Fibroblast of lung (primary cell): ENCODE results near the gene POU3F1. TPM values are rescaled to one million over a fixed set of nuclear protein-coding genes. Genes with fewer than 3 reads are reported as not detected.

Source experiments
- DNase-seq, 2 donors: peaks; one replicate each; pipeline versions ENCODE4 v3.0.0 to v3.0.0-alpha.2; 2010; ENCODE audit warnings: low read depth in 2 of 2
- H2AFZ ChIP-seq: 2 replicates; pipeline ENCODE4 v1.5.1; 2012; ENCODE audit warnings: low read length, control low read depth, inconsistent platforms
- H3K27ac ChIP-seq: 2 replicates; pipeline ENCODE4 v1.5.1; 2011; ENCODE audit warnings: low read length, control low read depth; ENCODE audit not compliant: insufficient read depth
- H3K27me3 ChIP-seq: 2 replicates; pipeline ENCODE4 v1.5.1; 2011; ENCODE audit warnings: mild to moderate bottlenecking, low read length; ENCODE audit not compliant: control insufficient read depth, insufficient read depth
- H3K36me3 ChIP-seq: 2 replicates; pipeline ENCODE4 v1.5.1; 2011; ENCODE audit warnings: low read length; ENCODE audit not compliant: control insufficient read depth, insufficient read depth
- H3K4me1 ChIP-seq: 2 replicates; pipeline ENCODE4 v1.5.1; 2011; ENCODE audit warnings: low read length; ENCODE audit not compliant: control insufficient read depth, insufficient read depth; ENCODE audit errors: extremely low read depth
- H3K4me2 ChIP-seq: 2 replicates; pipeline ENCODE4 v1.5.1; 2011; ENCODE audit warnings: low read length, control low read depth; ENCODE audit not compliant: insufficient read depth; ENCODE audit errors: extremely low read depth
- H3K4me3 ChIP-seq, 4 experiments: fragments of 200-600 bp in 1 of 4; sonication (generic) in 1 of 4; replicated peaks in 1 of 4; 2 replicates each; pipeline ENCODE4 v1.5.1; 2011 to 2016; ENCODE audit warnings: low read length in 4 of 4, low read depth in 3 of 4, mild to moderate bottlenecking in 3 of 4, control low read depth in 2 of 4, inconsistent platforms in 1 of 4, mixed read lengths in 1 of 4; ENCODE audit not compliant: insufficient read depth in 1 of 4; ENCODE audit errors: control extremely low read depth in 1 of 4
- H3K79me2 ChIP-seq: 2 replicates; pipeline ENCODE4 v1.5.1; 2012; ENCODE audit warnings: mild to moderate bottlenecking, low read length, inconsistent platforms; ENCODE audit not compliant: control insufficient read depth, insufficient read depth
- H3K9ac ChIP-seq: 2 replicates; pipeline ENCODE4 v1.5.1; 2011; ENCODE audit warnings: mild to moderate bottlenecking, low read length, control low read depth; ENCODE audit not compliant: insufficient read depth
- H3K9me3 ChIP-seq: 2 replicates; pipeline ENCODE4 v1.5.1; 2012; ENCODE audit warnings: low read depth, low read length; ENCODE audit not compliant: control insufficient read depth, insufficient read depth
- H4K20me1 ChIP-seq: 2 replicates; pipeline ENCODE4 v1.5.1; 2011; ENCODE audit warnings: low read length; ENCODE audit not compliant: control insufficient read depth, insufficient read depth; ENCODE audit errors: extremely low read depth
- EZH2 ChIP-seq: IDR thresholded peaks from 2 replicates; pipeline ENCODE4 v1.5.1; 2012; ENCODE audit warnings: low read length, control low read depth, mild to moderate bottlenecking; ENCODE audit errors: missing control alignments
- polyA plus RNA-seq, 2 donors: library from polyadenylated mRNA; depleted of rRNA in 1 of 2; stranded (reverse) in 1 of 2; unstranded in 1 of 2; fragments of >200 nt; gene quantifications; 2 replicates each; pipeline ENCODE4 v1.2.1, GENCODE V29; 2011 to 2012; ENCODE audit warnings: missing spikeins in 1 of 2
- total RNA-seq: library from RNA; depleted of rRNA; stranded (reverse); fragments of >200 nt; gene quantifications from 2 replicates; pipeline ENCODE4 v1.2.1, GENCODE V29; 2014
- TF ChIP-seq, protein P1 (sequence below), 2 donors: IDR thresholded peaks in 1 of 2; conservative IDR thresholded peaks in 1 of 2; 1 replicate in 1 of 2; 2 replicates in 1 of 2; pipeline ENCODE4 v1.5.1; 2011 to 2012; ENCODE audit warnings: low read length in 2 of 2, control low read depth in 1 of 2, inconsistent platforms in 1 of 2, low read depth in 1 of 2, mild to moderate bottlenecking in 1 of 2

The POU3F1 gene
- total and polyA plus RNA-seq, 2 donors (not counting 1 experiment from before 2014, with no cell fraction given) = under 0.01 TPM; not detected in 1

DNA sequence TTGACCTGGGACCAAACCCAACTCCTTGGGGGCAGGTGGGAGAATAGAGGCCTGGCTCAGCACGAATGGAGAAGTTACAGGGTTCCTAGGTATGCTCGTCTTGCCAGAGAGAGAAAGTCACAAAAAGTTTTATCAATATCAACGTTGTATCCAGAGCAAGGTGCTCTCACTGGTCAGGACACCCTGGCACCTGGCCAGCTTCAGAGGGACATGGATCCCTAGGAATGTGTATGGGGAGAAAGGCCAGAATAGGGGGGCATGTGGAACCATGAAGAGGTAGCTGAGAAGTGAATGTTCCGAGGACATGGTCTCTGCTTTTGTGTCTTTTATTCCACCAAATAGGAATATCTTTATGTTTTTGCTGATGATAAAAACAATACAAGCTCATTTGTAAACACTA is 9.4 kb upstream of the POU3F1 start:
- no peaks in the 10 kb centered on the region for H3K4me1 ChIP-seq
- no peak overlapping the region for H3K4me2 ChIP-seq
- no peak overlapping the region for H3K27ac ChIP-seq
- TF ChIP-seq, protein P1, sequence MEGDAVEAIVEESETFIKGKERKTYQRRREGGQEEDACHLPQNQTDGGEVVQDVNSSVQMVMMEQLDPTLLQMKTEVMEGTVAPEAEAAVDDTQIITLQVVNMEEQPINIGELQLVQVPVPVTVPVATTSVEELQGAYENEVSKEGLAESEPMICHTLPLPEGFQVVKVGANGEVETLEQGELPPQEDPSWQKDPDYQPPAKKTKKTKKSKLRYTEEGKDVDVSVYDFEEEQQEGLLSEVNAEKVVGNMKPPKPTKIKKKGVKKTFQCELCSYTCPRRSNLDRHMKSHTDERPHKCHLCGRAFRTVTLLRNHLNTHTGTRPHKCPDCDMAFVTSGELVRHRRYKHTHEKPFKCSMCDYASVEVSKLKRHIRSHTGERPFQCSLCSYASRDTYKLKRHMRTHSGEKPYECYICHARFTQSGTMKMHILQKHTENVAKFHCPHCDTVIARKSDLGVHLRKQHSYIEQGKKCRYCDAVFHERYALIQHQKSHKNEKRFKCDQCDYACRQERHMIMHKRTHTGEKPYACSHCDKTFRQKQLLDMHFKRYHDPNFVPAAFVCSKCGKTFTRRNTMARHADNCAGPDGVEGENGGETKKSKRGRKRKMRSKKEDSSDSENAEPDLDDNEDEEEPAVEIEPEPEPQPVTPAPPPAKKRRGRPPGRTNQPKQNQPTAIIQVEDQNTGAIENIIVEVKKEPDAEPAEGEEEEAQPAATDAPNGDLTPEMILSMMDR (conservative IDR thresholded peaks at IDR 0.05 in 1 of 2, IDR thresholded peaks at IDR 0.05 in 1 of 2; ENCODE audit: low read depth in 1 of 2, low read length in 2 of 2) = no peak
- no peak for TF ChIP-seq EZH2
- no peaks in the 10 kb centered on the region for H4K20me1 ChIP-seq
- no peaks in the 10 kb centered on the region for H3K79me2 ChIP-seq
- H3K9ac ChIP-seq = no peak overlapping the region
- H3K9me3 ChIP-seq = no peaks in the 10 kb centered on the region
- DNase-seq = no peak
- no peak overlapping the region for H3K4me3 ChIP-seq
- H3K27me3 ChIP-seq = peaks cover 9% of the 10 kb centered on the region
- no peaks in the 10 kb centered on the region for H3K36me3 ChIP-seq
- no peak overlapping the region for H2AFZ ChIP-seq

DNA sequence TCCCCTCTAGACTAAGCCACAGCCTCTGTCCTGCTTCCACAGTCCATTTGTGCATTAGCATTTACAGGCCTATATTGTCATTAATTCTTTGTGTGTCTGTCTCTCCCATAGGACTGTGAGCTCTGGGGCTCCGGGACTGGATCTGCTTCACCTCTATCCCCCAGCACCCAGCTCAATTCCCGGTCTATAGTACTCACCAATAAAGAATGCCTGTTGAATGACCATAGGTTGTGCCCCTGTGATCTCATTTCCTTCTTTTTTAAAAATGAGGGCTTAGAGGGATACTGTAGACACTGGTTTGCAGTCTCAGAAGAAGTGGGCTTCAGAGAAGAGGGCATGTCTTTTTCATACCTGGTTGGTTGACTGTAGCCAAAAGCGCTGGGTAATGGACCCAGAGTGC is 8.8 kb upstream of the POU3F1 start:
- Histone ChIP-seq H3K4me1 (no peaks in the 10 kb centered on the region), H3K27me3 (peaks cover 9% of the 10 kb centered on the region), H3K9me3 (no peaks in the 10 kb centered on the region), H3K4me3 (no peak overlapping the region), H3K27ac (no peak overlapping the region), H3K36me3 (no peaks in the 10 kb centered on the region), H3K4me2 (no peak overlapping the region), H2AFZ (no peak overlapping the region), H3K9ac (no peak overlapping the region), H4K20me1 (no peaks in the 10 kb centered on the region), H3K79me2 (no peaks in the 10 kb centered on the region)
- TF ChIP-seq EZH2 = no peak
- TF ChIP-seq, protein P1 (conservative IDR thresholded peaks at IDR 0.05 in 1 of 2, IDR thresholded peaks at IDR 0.05 in 1 of 2; ENCODE audit: low read depth in 1 of 2, low read length in 2 of 2) = no peak
- no peak for DNase-seq

DNA sequence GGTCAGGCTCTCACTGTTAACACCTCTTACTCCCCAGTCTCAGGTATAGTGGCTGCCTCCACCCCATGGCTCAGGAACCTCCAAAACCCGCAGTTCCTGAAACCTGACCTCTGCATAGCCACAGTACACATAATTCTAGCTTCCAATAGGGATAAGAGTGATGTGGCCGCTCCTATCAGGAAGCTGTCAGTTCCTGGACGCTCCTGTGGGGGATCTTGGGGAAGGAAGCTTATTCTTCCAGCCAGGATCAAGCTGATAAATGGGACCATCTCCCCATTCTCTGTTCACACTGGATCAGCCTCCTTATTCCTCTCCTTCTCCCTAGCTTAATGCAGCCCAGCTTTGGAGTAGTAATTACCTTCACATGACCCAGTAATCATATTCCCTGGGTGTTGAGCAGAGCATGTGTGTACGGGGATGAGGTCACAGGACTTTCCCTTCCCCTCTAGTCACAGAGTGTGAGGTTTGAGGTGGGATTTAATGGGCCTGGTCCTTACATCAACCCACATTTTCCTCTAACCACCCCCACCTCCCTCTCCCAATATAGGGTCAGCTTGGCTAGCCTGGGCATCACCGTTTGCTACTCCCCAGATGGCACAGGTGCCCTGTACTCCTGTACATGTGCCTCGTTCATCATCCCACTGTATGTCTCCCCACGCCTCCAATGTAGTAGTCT is 7.0 kb upstream of the POU3F1 start:
- peaks cover 22% of the 10 kb centered on the region for H3K27me3 ChIP-seq
- H3K27ac ChIP-seq = no peak overlapping the region
- DNase-seq = no peak
- H3K4me2 ChIP-seq = no peak overlapping the region
- no peak overlapping the region for H3K4me3 ChIP-seq
- TF ChIP-seq, protein P1 (conservative IDR thresholded peaks at IDR 0.05 in 1 of 2, IDR thresholded peaks at IDR 0.05 in 1 of 2; ENCODE audit: low read depth in 1 of 2, low read length in 2 of 2) = no peak
- TF ChIP-seq EZH2 = no peak
- H3K9me3 ChIP-seq = no peaks in the 10 kb centered on the region
- no peaks in the 10 kb centered on the region for H3K79me2 ChIP-seq
- no peak overlapping the region for H2AFZ ChIP-seq
- no peak overlapping the region for H3K9ac ChIP-seq
- no peaks in the 10 kb centered on the region for H4K20me1 ChIP-seq
- no peaks in the 10 kb centered on the region for H3K36me3 ChIP-seq
- H3K4me1 ChIP-seq = no peaks in the 10 kb centered on the region
